Central memory CD4-positive, alpha-beta T cell (primary cell): ENCODE data around the gene ACSF3.
A peak's percentile ranks its signal among the peaks of the same experiment; 100 is the strongest.
"Not testable (repeated sequence)": the region's sequence is repeated elsewhere in the genome, so short reads cannot be mapped to it uniquely, and the experiment has no call there.

ENCODE experiments used
- DNase-seq: peaks from one replicate; pipeline ENCODE4 v3.0.0; 2022

ACSF3 gene

GRCh38 chr16:89074072-89074674 lies 19.5 kb upstream of the ACSF3 start:
- not testable (repeated sequence) for DNase-seq

GRCh38 chr16:89074803-89075688 lies 18.6 kb upstream of the ACSF3 start:
- DNase-seq = no peak

- no peak for DNase-seq
Observed at GRCh38 chr16:89076159-89076558, 17.5 kb upstream of the ACSF3 start.

GRCh38 chr16:89077076-89077475 lies 16.6 kb upstream of the ACSF3 start:
- DNase-seq = no peak

- no peak for DNase-seq
Observed at GRCh38 chr16:89078172-89078571, 15.5 kb upstream of the ACSF3 start.

- no peak for DNase-seq
Observed at GRCh38 chr16:89079434-89079980, 14.1 kb upstream of the ACSF3 start.

- no peak for DNase-seq
Observed at GRCh38 chr16:89080196-89080853, 13.3 kb upstream of the ACSF3 start.

GRCh38 chr16:89081556-89081955 lies 12.1 kb upstream of the ACSF3 start:
- DNase-seq = no peak

- DNase-seq = no peak
Observed at GRCh38 chr16:89084411-89084810, 9.2 kb upstream of the ACSF3 start.

- DNase-seq = no peak
Observed at GRCh38 chr16:89084814-89085612, 8.6 kb upstream of the ACSF3 start.

GRCh38 chr16:89085755-89086154 lies 7.9 kb upstream of the ACSF3 start:
- no peak for DNase-seq

- DNase-seq = no peak
Observed at GRCh38 chr16:89087922-89088497, 5.6 kb upstream of the ACSF3 start.

- no peak for DNase-seq
Observed at GRCh38 chr16:89089120-89089519, 4.5 kb upstream of the ACSF3 start.

GRCh38 chr16:89090182-89090630 lies 3.4 kb upstream of the ACSF3 start:
- DNase-seq = no peak

- DNase-seq = no peak
Observed at GRCh38 chr16:89090669-89091426, 2.8 kb upstream of the ACSF3 start.

GRCh38 chr16:89092013-89092412 lies 1.6 kb upstream of the ACSF3 start:
- DNase-seq = no peak

GRCh38 chr16:89093252-89093601 lies 425 bp upstream of the ACSF3 start:
- DNase-seq = not testable (repeated sequence)

GRCh38 chr16:89094252-89094879 lies 714 bp downstream of the ACSF3 start:
- DNase-seq = peak; percentile 16

- no peak for DNase-seq
Observed at GRCh38 chr16:89094880-89095258, 1.2 kb downstream of the ACSF3 start.

GRCh38 chr16:89095491-89095951 lies 1.9 kb downstream of the ACSF3 start:
- no peak for DNase-seq
